Measurements from ENCODE around the gene HBM.
"Not testable (repeated sequence)": the region's sequence is repeated elsewhere in the genome, so short reads cannot be mapped to it uniquely, and the experiment has no call there.

- not testable (repeated sequence) for TF ChIP-seq PRDM4 (tag by site-specific recombination; IDR thresholded peaks at IDR 0.05); CTCF (tag by site-specific recombination; IDR thresholded peaks at IDR 0.05); ZBTB8A (tag by site-specific recombination; IDR thresholded peaks at IDR 0.05); MZF1 (tag by site-specific recombination; IDR thresholded peaks at IDR 0.05; ENCODE audit: borderline replicate concordance)
Observed at GRCh38 chr16:164134-164823, 1.5 kb upstream of the HBM start.

Measured in HEK293 (cell line).